GM19025 (cell line): ENCODE measurements around the gene GDNF.
"Not testable (repeated sequence)": the region's sequence is repeated elsewhere in the genome, so short reads cannot be mapped to it uniquely, and the experiment has no call there.

ENCODE experiments used
- ATAC-seq: cut with Tn5 transposase; IDR thresholded peaks from one replicate; pipeline ENCODE4 v1.9.1; 2021; ENCODE audit warnings: mild to moderate bottlenecking, low read depth, moderate library complexity; ENCODE audit not compliant: unreplicated experiment

The GDNF gene

DNA sequence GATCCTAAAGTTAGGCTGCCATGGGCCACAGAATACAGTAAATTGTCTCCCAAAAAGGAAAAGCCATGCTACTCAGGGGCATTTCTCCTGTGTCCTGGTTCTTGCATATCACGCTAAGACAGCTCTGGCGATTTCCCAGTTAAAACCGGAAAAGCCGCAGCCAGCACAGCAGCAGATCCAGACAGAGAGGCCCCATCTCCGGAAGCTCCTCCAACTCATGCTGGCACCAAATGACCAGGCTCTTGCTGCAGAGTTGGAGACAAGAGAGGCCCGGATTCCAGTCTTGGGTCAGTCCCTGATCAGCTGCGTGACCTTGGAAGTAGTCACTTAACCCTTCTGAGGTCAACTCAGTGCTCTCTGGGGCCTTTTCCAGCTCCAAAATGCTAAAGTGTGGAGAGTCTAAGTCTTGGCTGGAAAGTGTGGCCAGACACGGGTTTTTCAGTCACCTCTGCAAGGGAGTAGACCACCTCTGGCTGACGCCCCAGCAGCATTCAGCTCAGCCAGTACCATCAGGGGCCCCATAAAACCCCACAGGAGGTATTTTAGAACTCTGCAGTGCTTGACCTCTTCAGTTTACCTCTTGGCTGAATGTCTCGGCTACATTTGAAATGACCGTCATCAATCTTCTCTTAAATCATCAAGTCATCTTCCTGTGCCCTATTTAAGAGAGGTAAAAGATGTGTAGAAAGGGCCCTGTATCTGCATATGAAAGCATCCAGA is 16.2 kb downstream of the GDNF start:
- ATAC-seq = no peak

DNA sequence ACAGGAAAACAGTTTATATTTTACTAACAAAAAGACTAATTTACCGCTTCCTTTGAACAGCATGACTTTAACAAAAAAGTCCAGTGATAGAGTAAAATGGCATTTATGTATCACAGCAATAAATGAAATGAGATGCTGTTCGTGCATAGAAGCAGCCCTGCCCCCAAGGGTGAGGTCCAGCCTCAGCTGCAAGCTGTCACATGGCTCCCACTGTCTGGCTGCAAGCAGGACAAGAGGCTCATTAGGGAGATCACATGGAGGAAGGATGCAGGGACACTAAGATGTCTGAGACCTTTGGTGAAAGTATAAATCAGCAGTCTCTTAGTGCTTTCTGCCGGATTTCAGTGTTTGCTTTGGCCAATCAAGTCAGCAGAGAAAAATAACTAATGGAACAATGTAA is 23.0 kb downstream of the GDNF start:
- no peak for ATAC-seq

DNA sequence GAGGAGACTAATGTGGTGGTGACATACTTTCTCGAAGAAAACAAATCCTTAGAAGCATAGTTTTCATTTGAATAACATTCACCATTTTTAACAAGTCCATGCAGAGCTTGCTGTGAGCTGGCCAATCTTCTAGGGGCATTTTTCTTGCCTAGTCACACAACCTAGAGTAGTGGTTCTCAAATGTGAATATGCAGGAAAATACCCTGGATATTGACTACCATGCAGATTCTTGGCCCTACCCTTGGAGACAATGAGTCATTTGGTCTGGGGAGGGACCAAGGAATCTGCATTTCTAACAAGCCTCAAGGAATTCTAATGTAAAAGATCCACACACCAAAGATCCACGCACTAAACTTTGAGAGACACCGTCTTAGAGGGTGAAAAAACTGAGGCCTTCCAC is 23.5 kb downstream of the GDNF start:
- ATAC-seq = no peak

DNA sequence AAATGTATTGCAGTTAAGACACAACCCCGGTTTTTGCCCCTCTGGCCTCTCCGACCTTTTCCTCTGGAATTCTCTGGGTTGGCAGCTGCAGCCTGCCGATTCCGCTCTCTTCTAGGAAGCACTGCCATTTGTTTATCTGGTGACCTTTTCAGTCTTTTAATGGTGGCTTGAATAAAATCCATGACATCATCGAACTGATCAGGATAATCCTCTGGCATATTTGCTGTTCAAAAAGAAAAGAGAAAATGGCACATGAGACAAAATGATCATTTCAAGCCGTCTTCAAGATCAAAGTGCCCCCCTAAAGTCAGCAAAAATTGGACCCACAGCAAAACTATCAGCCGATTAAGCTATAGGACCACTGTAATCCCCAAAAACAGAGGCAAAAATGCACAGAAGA is 23.9 kb downstream of the GDNF start:
- no peak for ATAC-seq

- ATAC-seq = peak; percentile 40
These were observed 25.1 kb downstream of the GDNF start for GRCh38 chr5:37814699-37815098.

DNA sequence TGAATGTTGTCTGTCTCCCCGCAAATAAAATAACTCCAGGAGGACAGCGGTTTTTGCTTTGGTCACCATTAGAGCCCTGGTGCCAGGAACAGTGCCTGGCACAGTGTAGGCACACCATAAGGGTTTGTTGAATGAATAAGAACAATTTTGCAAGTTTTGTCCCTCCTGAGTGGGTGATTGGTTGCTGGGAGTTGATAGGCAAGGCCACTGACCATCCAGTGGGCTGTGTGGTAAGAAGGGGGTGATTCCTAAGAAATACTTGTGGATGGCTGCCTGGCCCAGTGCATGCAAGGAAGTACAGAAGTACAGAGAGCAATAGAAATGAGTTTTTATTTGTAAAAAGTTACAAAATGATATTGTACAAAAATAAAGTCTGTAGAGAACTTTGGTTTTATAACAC is 27.5 kb downstream of the GDNF start:
- no peak for ATAC-seq

DNA sequence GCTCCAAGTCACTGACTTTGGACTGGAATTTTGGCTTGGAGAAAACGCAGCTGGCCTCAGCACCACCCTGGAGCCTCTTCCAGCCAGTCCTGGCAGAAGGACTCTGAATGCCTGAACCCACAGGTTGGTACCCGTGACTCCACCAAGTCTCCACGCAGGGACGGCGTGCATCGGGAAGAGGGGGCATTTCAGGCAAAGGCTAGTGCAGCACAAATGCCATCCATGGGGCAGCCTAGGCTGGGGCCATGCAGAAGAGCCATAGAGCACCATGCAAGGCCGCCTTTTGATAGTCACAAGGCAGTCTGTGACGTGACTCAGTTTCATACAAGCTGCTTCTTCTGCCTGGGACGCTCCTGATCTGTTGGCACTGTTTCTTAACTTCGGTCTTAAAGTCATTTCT is 28.0 kb downstream of the GDNF start:
- ATAC-seq = no peak

GRCh38 chr5:37810311-37810710 is 29.5 kb downstream of the GDNF start:
- ATAC-seq = no peak

GRCh38 chr5:37808945-37809344 is 30.9 kb downstream of the GDNF start:
- no peak for ATAC-seq

- no peak for ATAC-seq
These were observed 32.1 kb downstream of the GDNF start for GRCh38 chr5:37807621-37808301.

DNA sequence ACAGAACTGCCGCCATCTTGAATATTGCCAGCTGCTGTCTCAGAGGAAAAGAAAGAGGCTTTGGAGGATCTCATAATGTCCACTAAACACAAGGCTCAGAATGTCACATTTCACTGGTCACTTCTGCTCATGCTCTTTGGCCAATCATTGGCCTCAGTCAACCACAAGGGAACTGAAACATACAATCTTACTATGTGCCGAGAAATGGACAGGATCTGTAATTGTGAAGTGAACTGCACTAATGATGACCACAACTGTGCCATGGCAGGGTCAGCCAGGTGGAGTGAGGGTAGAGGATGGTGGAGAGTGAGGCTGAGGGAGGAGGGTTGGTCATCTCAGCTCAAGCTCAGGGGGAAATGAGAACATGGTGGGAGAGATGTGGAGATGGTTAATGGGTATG is 32.8 kb downstream of the GDNF start:
- ATAC-seq = peak; percentile 38

GRCh38 chr5:37806476-37806875 is 33.4 kb downstream of the GDNF start:
- no peak for ATAC-seq

- ATAC-seq = no peak
These were observed 33.8 kb downstream of the GDNF start for GRCh38 chr5:37806016-37806415.

DNA sequence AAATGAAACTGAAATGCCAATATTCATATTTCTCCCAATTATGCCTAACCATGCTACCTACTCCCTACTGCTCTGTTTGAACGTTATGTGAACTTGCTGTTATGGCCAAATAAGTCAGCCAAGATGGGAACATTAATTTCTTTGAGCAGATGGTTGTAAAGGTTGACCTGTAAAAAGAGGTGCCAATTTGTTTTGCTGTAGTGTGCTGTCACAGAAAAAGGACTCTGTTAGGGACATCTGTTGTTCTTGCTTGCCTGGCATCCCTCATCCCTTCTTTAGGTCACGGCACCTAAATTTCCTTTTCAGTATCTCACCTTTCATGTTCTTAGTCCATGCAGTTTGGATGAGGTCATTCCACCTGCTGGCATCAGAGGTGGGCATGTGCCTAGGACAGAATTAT is 35.4 kb downstream of the GDNF start:
- ATAC-seq = no peak

- ATAC-seq = no peak
These were observed 36.4 kb downstream of the GDNF start for GRCh38 chr5:37803487-37803886.

- ATAC-seq = no peak
These were observed 38.3 kb downstream of the GDNF start for GRCh38 chr5:37801521-37801920.

- no peak for ATAC-seq
These were observed 39.9 kb downstream of the GDNF start for GRCh38 chr5:37799865-37800421.

GRCh38 chr5:37796435-37796834 is 43.4 kb downstream of the GDNF start:
- ATAC-seq = not testable (repeated sequence)

DNA sequence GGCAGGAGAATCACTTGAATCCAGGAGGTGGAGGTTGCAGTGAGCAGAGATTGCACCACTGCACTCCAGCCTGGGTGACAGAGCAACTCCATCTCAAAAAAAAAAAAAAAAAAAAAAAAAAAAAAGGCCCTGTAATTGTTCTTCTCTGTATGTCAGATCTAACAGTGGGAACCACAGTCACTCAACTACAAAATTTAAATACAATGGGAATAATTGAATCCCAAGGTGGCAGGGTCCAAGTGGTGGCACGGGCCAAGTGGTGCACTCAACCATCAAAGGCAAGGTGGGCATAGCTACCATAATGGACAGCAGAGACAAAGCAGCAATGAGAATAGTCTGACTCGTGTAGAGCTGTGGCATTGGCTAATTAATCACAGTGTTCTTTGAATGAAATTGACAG is 44.5 kb downstream of the GDNF start:
- not testable (repeated sequence) for ATAC-seq

DNA sequence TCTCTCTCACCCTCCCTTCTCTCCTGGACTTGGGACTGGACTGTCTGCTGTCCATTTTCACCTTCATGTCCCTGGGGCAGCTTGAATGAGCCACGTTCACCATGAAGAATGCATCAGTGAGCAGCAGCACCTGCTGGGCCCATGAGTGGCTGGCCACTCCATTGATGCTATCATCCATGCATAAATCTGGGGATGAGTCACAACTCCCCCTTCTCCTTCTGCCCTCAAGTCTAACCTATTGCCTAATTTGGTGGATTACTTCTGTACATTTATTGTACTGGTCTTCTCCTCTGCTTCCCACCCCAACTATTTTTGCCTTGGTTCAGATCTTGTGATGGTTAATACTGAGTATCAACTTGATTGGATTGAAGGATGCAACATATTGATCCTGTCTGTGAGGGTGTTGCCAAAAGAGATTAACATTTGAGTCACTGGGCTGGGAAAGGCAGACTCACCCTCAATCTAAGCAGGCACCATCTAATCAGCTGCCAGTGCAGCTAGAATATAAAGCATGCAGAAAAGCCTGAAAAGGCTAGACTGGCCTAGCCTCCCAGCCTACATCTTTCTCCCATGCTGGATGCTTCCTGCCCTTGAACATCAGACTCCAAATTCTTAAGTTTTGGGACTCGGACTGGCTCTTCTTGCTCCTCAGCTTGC is 46.7 kb downstream of the GDNF start:
- ATAC-seq = no peak

- no peak for ATAC-seq
These were observed 48.5 kb downstream of the GDNF start for GRCh38 chr5:37791321-37791720.
